NT2/D1 (cell line): ENCODE measurements around the gene ZNF488.

Experiments
- DNase-seq: peaks from one replicate; pipeline ENCODE4 v3.0.0-alpha.2; 2011; ENCODE audit warnings: low read depth, low spot score
- H3K27me3 ChIP-seq: 2 replicates; pipeline ENCODE4 v1.6.0; 2011; ENCODE audit warnings: mild to moderate bottlenecking; ENCODE audit not compliant: insufficient read length, insufficient read depth
- H3K36me3 ChIP-seq: 2 replicates; pipeline ENCODE4 v1.6.1; 2011; ENCODE audit warnings: mild to moderate bottlenecking, low read length, mixed read lengths; ENCODE audit not compliant: insufficient read depth, insufficient read length
- H3K4me1 ChIP-seq: 2 replicates; pipeline ENCODE4 v1.5.1; 2011; ENCODE audit not compliant: insufficient read depth, insufficient read length
- H3K4me3 ChIP-seq: 2 replicates; pipeline ENCODE4 v1.5.1; 2011; ENCODE audit warnings: low read depth; ENCODE audit not compliant: insufficient read length
- H3K9ac ChIP-seq: 2 replicates; pipeline ENCODE4 v1.6.0; 2011; ENCODE audit warnings: low read depth; ENCODE audit not compliant: insufficient read length
- H3K9me3 ChIP-seq: 2 replicates; pipeline ENCODE4 v1.5.1; 2011; ENCODE audit warnings: mild to moderate bottlenecking, low read length; ENCODE audit not compliant: insufficient read depth
- SUZ12 ChIP-seq: IDR thresholded peaks from 2 replicates; pipeline ENCODE4 v1.6.1; 2011; ENCODE audit not compliant: insufficient read length, insufficient read depth; ENCODE audit errors: extremely low read depth
- YY1 ChIP-seq: IDR thresholded peaks from 2 replicates; pipeline ENCODE4 v1.6.1; 2011; ENCODE audit not compliant: insufficient read length, insufficient read depth
- ZNF274 ChIP-seq: IDR thresholded peaks from 2 replicates; pipeline ENCODE4 v1.6.1; 2011; ENCODE audit warnings: mild to moderate bottlenecking, low read depth, low read length

ZNF488 gene

DNA sequence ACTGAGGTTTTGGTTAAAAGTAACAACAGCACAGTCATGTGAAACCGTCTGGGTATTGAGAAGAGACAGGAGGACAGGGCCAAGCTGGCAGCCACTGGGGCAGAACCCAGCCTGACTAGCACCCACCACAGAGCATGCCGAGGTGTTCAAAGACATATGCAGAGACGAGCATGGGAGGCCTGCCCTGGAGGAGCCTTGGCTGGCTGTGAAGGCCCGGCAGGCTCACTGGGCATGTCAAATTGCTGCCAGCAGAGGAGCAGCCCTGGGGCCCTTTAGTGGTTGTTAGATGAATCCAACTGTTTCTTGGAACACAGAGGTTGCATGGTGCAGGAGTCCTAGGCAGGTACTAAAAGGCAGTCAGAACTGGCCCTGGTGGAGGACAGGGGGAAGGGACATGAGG, 66.8 kb downstream of the ZNF488 start:
- no peak overlapping the region for H3K4me3 ChIP-seq
- TF ChIP-seq ZNF274 = no peak
- no peak for TF ChIP-seq YY1
- TF ChIP-seq SUZ12 = no peak
- peaks cover 2% of the 10 kb centered on the region for H3K4me1 ChIP-seq
- H3K9me3 ChIP-seq = no peaks in the 10 kb centered on the region
- no peak overlapping the region for H3K9ac ChIP-seq
- no peaks in the 10 kb centered on the region for H3K27me3 ChIP-seq
- no peak for DNase-seq
- no peaks in the 10 kb centered on the region for H3K36me3 ChIP-seq

DNA sequence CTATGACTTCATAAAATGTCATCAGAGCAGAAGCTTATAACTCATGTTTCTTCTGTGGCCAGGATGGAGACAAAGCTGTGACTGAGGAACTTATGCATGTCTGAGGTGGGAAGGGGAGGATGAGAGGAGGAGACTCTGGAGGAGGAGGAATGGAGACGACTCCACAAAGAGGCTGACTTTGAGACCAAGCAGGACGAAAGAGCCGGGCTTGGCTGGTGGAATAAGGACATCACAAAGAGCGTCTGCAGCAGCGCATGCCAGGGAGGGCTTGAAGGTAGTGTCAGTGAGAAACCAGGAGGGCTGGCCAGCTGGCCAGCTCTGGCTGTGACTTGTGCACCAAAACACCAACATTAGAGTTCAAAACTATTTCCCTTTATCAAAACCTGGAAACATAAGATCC, 68.0 kb downstream of the ZNF488 start:
- H3K9ac ChIP-seq = no peak overlapping the region
- no peaks in the 10 kb centered on the region for H3K27me3 ChIP-seq
- H3K9me3 ChIP-seq = no peaks in the 10 kb centered on the region
- TF ChIP-seq SUZ12 = no peak
- TF ChIP-seq YY1 = no peak
- no peak for TF ChIP-seq ZNF274
- H3K4me1 ChIP-seq = no peaks in the 10 kb centered on the region
- no peak overlapping the region for H3K4me3 ChIP-seq
- no peaks in the 10 kb centered on the region for H3K36me3 ChIP-seq
- DNase-seq = no peak
